SU-DHL-6 (cell line): Measurements from ENCODE around the gene OR5B12.

Experiments
- H2AFZ ChIP-seq: fragments of 200-600 bp; sonication (generic); 2 replicates; pipeline ENCODE4 v1.6.1; 2014; ENCODE audit warnings: low read depth, mild to moderate bottlenecking, moderate library complexity, mixed read lengths, antibody characterized with exemption, low read length; ENCODE audit not compliant: severe bottlenecking
- H3F3A ChIP-seq: fragments of 200-600 bp; shearing (Covaris generic); 2 replicates; pipeline ENCODE4 v1.6.0; 2016; ENCODE audit warnings: antibody characterized with exemption, mild to moderate bottlenecking; ENCODE audit not compliant: insufficient read depth
- H3K27ac ChIP-seq: fragments of 200-600 bp; sonication (generic); 2 replicates; pipeline ENCODE4 v1.5.1; 2016; ENCODE audit warnings: low read depth, mild to moderate bottlenecking, low read length, moderate library complexity, mixed read lengths
- H3K27me3 ChIP-seq: fragments of 200-600 bp; sonication (generic), shearing (Covaris generic); 2 replicates; pipeline ENCODE4 v1.6.0; 2014; ENCODE audit warnings: mild to moderate bottlenecking, low read length
- H3K36me3 ChIP-seq: fragments of 200-600 bp; sonication (generic); 2 replicates; pipeline ENCODE4 v1.6.1; 2014; ENCODE audit warnings: mild to moderate bottlenecking, low read length, mixed read lengths
- H3K4me2 ChIP-seq: fragments of 300-600, 200-600 bp; shearing (Covaris generic), sonication (generic); 2 replicates; pipeline ENCODE4 v1.6.0; 2014; ENCODE audit warnings: low read length, low read depth, mild to moderate bottlenecking; ENCODE audit not compliant: poor library complexity, severe bottlenecking
- H3K4me3 ChIP-seq: fragments of 200-600 bp; sonication (generic); 2 replicates; pipeline ENCODE4 v1.5.1; 2014; ENCODE audit warnings: antibody characterized with exemption, low read length, mild to moderate bottlenecking, mixed read lengths; ENCODE audit not compliant: insufficient read depth, poor library complexity, severe bottlenecking
- H3K79me2 ChIP-seq: fragments of 200-600 bp; sonication (generic); 2 replicates; pipeline ENCODE4 v1.6.1; 2014; ENCODE audit warnings: mild to moderate bottlenecking, low read length, moderate library complexity; ENCODE audit not compliant: insufficient read depth
- H3K9ac ChIP-seq: fragments of 200-600 bp; sonication (generic); 2 replicates; pipeline ENCODE4 v1.7.0; 2014; ENCODE audit warnings: mild to moderate bottlenecking, low read length
- H3K9me2 ChIP-seq: fragments of 200-600 bp; sonication (generic); replicated peaks from 2 replicates; pipeline ENCODE4 v1.6.1; 2014; ENCODE audit warnings: low read length; ENCODE audit not compliant: insufficient read depth
- H3K9me3 ChIP-seq: fragments of 200-600 bp; sonication (generic); 2 replicates; pipeline ENCODE4 v1.6.1; 2014; ENCODE audit warnings: low read length, mixed read lengths; ENCODE audit not compliant: insufficient read depth
- H4K20me1 ChIP-seq: fragments of 200-600 bp; sonication (generic); 2 replicates; pipeline ENCODE4 v1.6.1; 2014; ENCODE audit warnings: low read depth, mild to moderate bottlenecking, antibody characterized with exemption, low read length, moderate library complexity, mixed read lengths
- EZH2phosphoT487 ChIP-seq: fragments of 200-600 bp; sonication (generic), shearing (Covaris generic); conservative IDR thresholded peaks from 2 replicates; pipeline ENCODE4 v1.6.1; 2018; ENCODE audit warnings: mild to moderate bottlenecking, antibody characterized with exemption, low read length, moderate library complexity, mixed read lengths
- TF ChIP-seq, protein P1 (sequence below): fragments of 200-600 bp; sonication (generic); IDR thresholded peaks from one replicate; pipeline ENCODE4 v1.5.1; 2017; ENCODE audit warnings: antibody characterized with exemption, mild to moderate bottlenecking, low read length, moderate library complexity; ENCODE audit not compliant: insufficient read depth, poor library complexity, severe bottlenecking

OR5B12 gene

DNA sequence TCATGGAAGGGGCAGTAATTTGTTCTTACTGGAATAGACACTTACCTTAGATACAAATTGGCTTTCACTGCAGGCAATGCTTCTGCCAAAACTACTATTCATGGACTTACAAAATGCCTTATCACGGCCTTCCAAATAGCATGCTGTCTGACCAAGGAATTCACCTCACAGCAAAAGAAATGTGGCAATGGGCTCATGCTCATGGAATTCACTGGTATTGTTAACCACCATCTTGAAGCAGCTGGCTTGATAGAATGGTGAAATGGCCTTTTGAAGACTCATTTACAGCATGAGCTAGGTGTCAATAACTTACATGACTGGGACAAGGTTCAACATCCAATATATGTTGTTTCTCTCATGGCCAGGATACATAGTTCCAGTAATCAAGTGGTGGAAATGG, 43.9 kb upstream of the OR5B12 start:
- Histone ChIP-seq H3K9me3 (no peaks in the 10 kb centered on the region), H3K27ac (no peak overlapping the region), H3K4me2 (no peak overlapping the region), H3K9ac (no peak overlapping the region), H4K20me1 (no peaks in the 10 kb centered on the region), H3K79me2 (no peaks in the 10 kb centered on the region), H3K4me3 (no peak overlapping the region), H3K9me2 (no peaks in the 10 kb centered on the region), H3K27me3 (no peaks in the 10 kb centered on the region), H3F3A (no peaks in the 10 kb centered on the region), H3K36me3 (no peaks in the 10 kb centered on the region), H2AFZ (no peak overlapping the region)
- TF ChIP-seq, protein P1, sequence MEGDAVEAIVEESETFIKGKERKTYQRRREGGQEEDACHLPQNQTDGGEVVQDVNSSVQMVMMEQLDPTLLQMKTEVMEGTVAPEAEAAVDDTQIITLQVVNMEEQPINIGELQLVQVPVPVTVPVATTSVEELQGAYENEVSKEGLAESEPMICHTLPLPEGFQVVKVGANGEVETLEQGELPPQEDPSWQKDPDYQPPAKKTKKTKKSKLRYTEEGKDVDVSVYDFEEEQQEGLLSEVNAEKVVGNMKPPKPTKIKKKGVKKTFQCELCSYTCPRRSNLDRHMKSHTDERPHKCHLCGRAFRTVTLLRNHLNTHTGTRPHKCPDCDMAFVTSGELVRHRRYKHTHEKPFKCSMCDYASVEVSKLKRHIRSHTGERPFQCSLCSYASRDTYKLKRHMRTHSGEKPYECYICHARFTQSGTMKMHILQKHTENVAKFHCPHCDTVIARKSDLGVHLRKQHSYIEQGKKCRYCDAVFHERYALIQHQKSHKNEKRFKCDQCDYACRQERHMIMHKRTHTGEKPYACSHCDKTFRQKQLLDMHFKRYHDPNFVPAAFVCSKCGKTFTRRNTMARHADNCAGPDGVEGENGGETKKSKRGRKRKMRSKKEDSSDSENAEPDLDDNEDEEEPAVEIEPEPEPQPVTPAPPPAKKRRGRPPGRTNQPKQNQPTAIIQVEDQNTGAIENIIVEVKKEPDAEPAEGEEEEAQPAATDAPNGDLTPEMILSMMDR: no peak
- TF ChIP-seq EZH2phosphoT487: no peak

DNA sequence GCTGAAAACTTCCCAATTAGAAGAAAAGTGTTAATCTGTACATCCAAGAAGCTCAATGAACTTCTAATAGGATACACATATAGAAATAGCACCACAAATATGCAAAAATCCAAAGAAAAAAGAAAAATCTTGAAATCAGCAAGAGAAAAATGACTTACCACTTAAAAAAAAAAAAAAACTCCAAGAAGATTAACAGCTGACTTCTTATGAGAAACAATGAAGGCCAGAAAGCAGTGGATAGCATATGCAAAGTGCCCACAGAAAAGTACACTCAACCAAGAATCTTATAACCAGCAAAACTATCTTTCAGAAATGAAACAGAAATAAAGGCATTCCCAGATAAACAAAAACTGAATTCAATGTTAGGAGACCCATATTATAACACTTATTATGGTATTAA, 29.9 kb upstream of the OR5B12 start:
- TF ChIP-seq EZH2phosphoT487: no peak
- TF ChIP-seq, protein P1: no peak
- Histone ChIP-seq H3K27ac (no peak overlapping the region), H3K9me3 (peaks cover 8% of the 10 kb centered on the region; the same call in 1 of the 2 replicates)

DNA sequence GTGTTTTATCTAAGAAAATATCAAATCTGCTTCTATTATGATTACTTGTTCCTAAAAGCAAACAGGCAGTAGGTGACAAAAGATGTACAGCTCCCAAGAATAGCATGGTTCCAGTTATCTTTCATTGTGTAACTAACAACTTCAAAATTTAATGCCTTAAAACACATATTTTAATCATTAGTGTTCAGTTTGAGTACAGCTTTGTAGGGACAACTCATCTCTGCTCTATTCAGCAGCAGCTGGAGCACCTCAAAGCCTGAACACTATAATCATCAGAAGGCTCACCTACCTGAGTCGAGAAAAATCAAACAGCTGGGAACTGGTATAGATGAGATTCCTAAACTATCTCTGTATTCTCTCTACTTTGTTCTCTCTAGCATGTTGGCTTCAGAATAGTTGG, 24.3 kb upstream of the OR5B12 start:
- H3K27me3 ChIP-seq: no peaks in the 10 kb centered on the region

More for the DNA sequence above, 29.9 kb upstream of the OR5B12 start:
- Histone ChIP-seq H2AFZ (no peak overlapping the region), H3K9me2 (no peaks in the 10 kb centered on the region), H3K36me3 (no peaks in the 10 kb centered on the region), H3K4me2 (no peak overlapping the region), H3F3A (no peaks in the 10 kb centered on the region), H3K9ac (no peak overlapping the region), H3K4me3 (no peak overlapping the region), H3K79me2 (no peaks in the 10 kb centered on the region), H4K20me1 (no peaks in the 10 kb centered on the region), H3K27me3 (no peaks in the 10 kb centered on the region)

More for the DNA sequence above, 24.3 kb upstream of the OR5B12 start:
- H3K4me2 ChIP-seq: no peak overlapping the region
- H4K20me1 ChIP-seq: no peaks in the 10 kb centered on the region
- no peak overlapping the region for H3K27ac ChIP-seq
- H3K9ac ChIP-seq: no peak overlapping the region
- H3K4me3 ChIP-seq: no peak overlapping the region
- no peaks in the 10 kb centered on the region for H3F3A ChIP-seq
- no peaks in the 10 kb centered on the region for H3K79me2 ChIP-seq
- H2AFZ ChIP-seq: no peak overlapping the region
- no peaks in the 10 kb centered on the region for H3K9me3 ChIP-seq
- H3K9me2 ChIP-seq: no peaks in the 10 kb centered on the region
- TF ChIP-seq, protein P1: no peak
- no peak for TF ChIP-seq EZH2phosphoT487
- no peaks in the 10 kb centered on the region for H3K36me3 ChIP-seq
